ENCODE results near the gene BEX5. TPM values are rescaled to one million over a fixed set of nuclear protein-coding genes. Genes with fewer than 3 reads are reported as not detected.
"Not testable (repeated sequence)": the region's sequence is repeated elsewhere in the genome, so short reads cannot be mapped to it uniquely, and the experiment has no call there.

Gene BEX5
- 1 to 10 TPM; 2.6 to 5.2 TPM for total RNA-seq

- ATAC-seq (ENCODE audit: insufficient number of reproducible peaks, low FRiP score, low read depth) (peak; percentile 93), DNase-seq (ENCODE audit: low spot score) (peak; percentile 14)
- TF ChIP-seq CTCF (IDR thresholded peaks at IDR 0.05), result no peak
- H3K9me3 ChIP-seq, result no peaks in the 10 kb centered on the region
- no peaks in the 10 kb centered on the region for H3K4me1 ChIP-seq (ENCODE audit: control insufficient read depth in 1 of 2, low read depth in 2 of 2)
- peak within 1 kb of the TSS; percentile 50 to 72 for H3K27ac ChIP-seq
- no peaks in the 10 kb centered on the region for H3K36me3 ChIP-seq
- H3K4me3 ChIP-seq, result peak within 1 kb of the TSS; percentile 77
- H3K27me3 ChIP-seq (replicated peaks; ENCODE audit: insufficient read depth), result no peaks in the 10 kb centered on the region
These were observed at the start of gene BEX5 for GRCh38 chrX:102155806-102156179. TSS of gene BEX5 (minus strand) at chrX:102155977. CDS start at chrX:102154265, 1,712 bp downstream.

GRCh38 chrX:102185967-102186720, 30.4 kb upstream of the BEX5 start:
- no peak for ATAC-seq (ENCODE audit: insufficient number of reproducible peaks, low FRiP score, low read depth)

GRCh38 chrX:102154900-102155805, 624 bp downstream of the BEX5 start:
- no peak for ATAC-seq (ENCODE audit: insufficient number of reproducible peaks, low FRiP score, low read depth)
- H3K9me3 ChIP-seq, result no peaks in the 10 kb centered on the region
- H3K36me3 ChIP-seq, result no peaks in the 10 kb centered on the region
- no peaks in the 10 kb centered on the region for H3K4me1 ChIP-seq (ENCODE audit: control insufficient read depth in 1 of 2, low read depth in 2 of 2)
- peak overlapping the region; percentile 45 to 72 for H3K27ac ChIP-seq
- no peak for TF ChIP-seq CTCF (IDR thresholded peaks at IDR 0.05)
- peak overlapping the region; percentile 77 for H3K4me3 ChIP-seq
- H3K27me3 ChIP-seq (replicated peaks; ENCODE audit: insufficient read depth), result no peaks in the 10 kb centered on the region
- no peak for DNase-seq (ENCODE audit: low spot score)

More at GRCh38 chrX:102185967-102186720, 30.4 kb upstream of the BEX5 start:
- H3K4me3 ChIP-seq, result no peak overlapping the region
- H3K27me3 ChIP-seq (replicated peaks; ENCODE audit: insufficient read depth), result no peaks in the 10 kb centered on the region
- H3K4me1 ChIP-seq (ENCODE audit: control insufficient read depth in 1 of 2, low read depth in 2 of 2), result no peaks in the 10 kb centered on the region
- DNase-seq (ENCODE audit: low spot score), result no peak
- no peaks in the 10 kb centered on the region for H3K36me3 ChIP-seq
- no peak for TF ChIP-seq CTCF (IDR thresholded peaks at IDR 0.05)
- H3K9me3 ChIP-seq, result no peaks in the 10 kb centered on the region
- no peak overlapping the region for H3K27ac ChIP-seq

GRCh38 chrX:102154218-102154860, 1.4 kb downstream of the BEX5 start:
- ATAC-seq (ENCODE audit: insufficient number of reproducible peaks, low FRiP score, low read depth) (no peak), DNase-seq (ENCODE audit: low spot score) (no peak)
- H3K27ac ChIP-seq, result peak overlapping the region in 1 of 2 donors; percentile 34
- peak overlapping the region; percentile 77 for H3K4me3 ChIP-seq
- H3K36me3 ChIP-seq, result no peaks in the 10 kb centered on the region
- H3K9me3 ChIP-seq, result no peaks in the 10 kb centered on the region
- H3K4me1 ChIP-seq (ENCODE audit: control insufficient read depth in 1 of 2, low read depth in 2 of 2), result no peaks in the 10 kb centered on the region
- H3K27me3 ChIP-seq (replicated peaks; ENCODE audit: insufficient read depth), result no peaks in the 10 kb centered on the region
- peak; percentile 32 for TF ChIP-seq CTCF (IDR thresholded peaks at IDR 0.05)

- H3K27me3 ChIP-seq (replicated peaks; ENCODE audit: insufficient read depth); H3K9me3 ChIP-seq; H3K4me1 ChIP-seq (ENCODE audit: control insufficient read depth in 1 of 2, low read depth in 2 of 2); H3K36me3 ChIP-seq; ATAC-seq (ENCODE audit: insufficient number of reproducible peaks, low FRiP score, low read depth); DNase-seq (ENCODE audit: low spot score); H3K27ac ChIP-seq: not testable (repeated sequence)
- H3K4me3 ChIP-seq, result peak within 1 kb of the TSS; percentile 25
These were observed 13.5 kb downstream of the BEX5 start, which contains the start of gene TCEAL6 for GRCh38 chrX:102142274-102142673. TSS of gene TCEAL6 (minus strand) at chrX:102142481.

- ATAC-seq (ENCODE audit: insufficient number of reproducible peaks, low FRiP score, low read depth); H3K36me3 ChIP-seq; H3K27ac ChIP-seq; DNase-seq (ENCODE audit: low spot score); H3K4me1 ChIP-seq (ENCODE audit: control insufficient read depth in 1 of 2, low read depth in 2 of 2); H3K27me3 ChIP-seq (replicated peaks; ENCODE audit: insufficient read depth); H3K9me3 ChIP-seq: not testable (repeated sequence)
- H3K4me3 ChIP-seq, result peak overlapping the region; percentile 25
These were observed 14.1 kb downstream of the BEX5 start for GRCh38 chrX:102141631-102142030.

- not testable (repeated sequence) for H3K4me3 ChIP-seq; H3K27me3 ChIP-seq (replicated peaks; ENCODE audit: insufficient read depth); H3K9me3 ChIP-seq; H3K27ac ChIP-seq; H3K36me3 ChIP-seq; DNase-seq (ENCODE audit: low spot score); H3K4me1 ChIP-seq (ENCODE audit: control insufficient read depth in 1 of 2, low read depth in 2 of 2); ATAC-seq (ENCODE audit: insufficient number of reproducible peaks, low FRiP score, low read depth)
These were observed 14.9 kb downstream of the BEX5 start for GRCh38 chrX:102140876-102141275.

All from thoracic aorta (tissue), 2 donors.